OCI-LY1 (cell line): ENCODE data around the gene VIT.

Source experiments
- H2AFZ ChIP-seq: fragments of 200-600 bp; sonication (generic), shearing (Covaris generic); 2 replicates; pipeline ENCODE4 v1.6.0; 2014; ENCODE audit warnings: antibody characterized with exemption, mild to moderate bottlenecking, low read length
- H3F3A ChIP-seq: fragments of 200-600 bp; sonication (generic), shearing (Covaris generic); 2 replicates; pipeline ENCODE4 v1.6.0; 2014; ENCODE audit warnings: mild to moderate bottlenecking, antibody characterized with exemption, low read length, moderate library complexity; ENCODE audit not compliant: insufficient read depth
- H3K27ac ChIP-seq: fragments of 200-600 bp; sonication (generic); 2 replicates; pipeline ENCODE4 v1.5.1; 2014; ENCODE audit warnings: low read length, mixed run types, mild to moderate bottlenecking, low read depth; ENCODE audit not compliant: poor library complexity, severe bottlenecking
- H3K27me3 ChIP-seq: fragments of 200-600 bp; sonication (generic); 2 replicates; pipeline ENCODE4 v1.6.0; 2014; ENCODE audit warnings: antibody characterized with exemption, mild to moderate bottlenecking, low read length, moderate library complexity; ENCODE audit not compliant: insufficient read depth
- H3K36me3 ChIP-seq: fragments of 200-600 bp; sonication (generic); 2 replicates; pipeline ENCODE4 v1.6.1; 2014; ENCODE audit warnings: mild to moderate bottlenecking, antibody characterized with exemption, low read length, moderate library complexity, mixed read lengths; ENCODE audit not compliant: insufficient read depth
- H3K4me1 ChIP-seq: fragments of 200-600 bp; sonication (generic); 2 replicates; pipeline ENCODE4 v1.5.1; 2014; ENCODE audit warnings: mild to moderate bottlenecking, low read length, moderate library complexity; ENCODE audit not compliant: insufficient read depth, severe bottlenecking
- H3K4me2 ChIP-seq: fragments of 200-600 bp; sonication (generic), shearing (Covaris generic); 2 replicates; pipeline ENCODE4 v1.6.1; 2014; ENCODE audit warnings: low read length
- H3K4me3 ChIP-seq: fragments of 200-600 bp; sonication (generic); 2 replicates; pipeline ENCODE4 v1.5.1; 2014; ENCODE audit warnings: low read length, low read depth, mild to moderate bottlenecking, mixed read lengths; ENCODE audit not compliant: poor library complexity, severe bottlenecking
- H3K79me2 ChIP-seq: fragments of 200-600 bp; shearing (Covaris generic); 2 replicates; pipeline ENCODE4 v1.6.1; 2016; ENCODE audit warnings: mixed run types, low read length, mixed read lengths; ENCODE audit not compliant: insufficient read depth
- H3K9ac ChIP-seq: fragments of 200-600 bp; sonication (generic), shearing (Covaris generic); 2 replicates; pipeline ENCODE4 v1.6.1; 2014; ENCODE audit warnings: mild to moderate bottlenecking, low read length, mixed read lengths
- H3K9me2 ChIP-seq: fragments of 200-600 bp; sonication (generic), shearing (Covaris generic); 2 replicates; pipeline ENCODE4 v1.6.1; 2014; ENCODE audit warnings: low read depth, mild to moderate bottlenecking, low read length, mixed read lengths
- H3K9me3 ChIP-seq: fragments of 200-600 bp; shearing (Covaris generic); 2 replicates; pipeline ENCODE4 v1.6.1; 2014; ENCODE audit warnings: low read length, mixed read lengths
- H4K20me1 ChIP-seq: fragments of 200-600 bp; sonication (generic), shearing (Covaris generic); 2 replicates; pipeline ENCODE4 v1.6.0; 2016; ENCODE audit warnings: mild to moderate bottlenecking, low read length; ENCODE audit not compliant: insufficient read depth
- CTCF ChIP-seq: fragments of 200-600 bp; sonication (generic), shearing (Covaris generic); IDR thresholded peaks from 2 replicates; pipeline ENCODE4 v1.5.1; 2017; ENCODE audit warnings: mild to moderate bottlenecking, antibody characterized with exemption, low read length, moderate library complexity, mixed read lengths
- EZH2 ChIP-seq: fragments of 200-600 bp; sonication (generic), shearing (Covaris generic); IDR thresholded peaks from 2 replicates; pipeline ENCODE4 v1.8.0; 2017; ENCODE audit warnings: borderline replicate concordance, mixed run types, mild to moderate bottlenecking, antibody characterized with exemption, low read length, moderate library complexity, mixed read lengths

The VIT gene

DNA sequence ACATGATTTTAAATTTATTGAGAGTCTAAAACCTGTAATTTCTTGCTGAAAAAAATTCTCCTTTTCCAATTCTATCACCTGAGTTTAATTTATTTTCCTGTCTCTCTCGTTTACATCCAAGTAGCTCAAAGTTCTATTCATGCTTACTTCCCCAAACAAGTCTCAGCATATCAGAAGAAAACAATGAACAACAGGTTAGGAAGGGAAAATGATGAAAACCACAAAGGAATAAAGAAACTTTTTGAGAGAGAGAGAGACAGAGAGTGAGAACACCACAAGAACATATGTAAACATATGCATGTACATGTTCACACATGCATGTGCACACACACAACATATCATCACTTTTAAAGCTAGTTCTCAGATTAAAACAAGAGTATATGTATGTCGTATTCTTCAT lies 157.7 kb downstream of the VIT start:
- no peaks in the 10 kb centered on the region for H3K4me1 ChIP-seq
- no peak overlapping the region for H3K9ac ChIP-seq
- peaks cover 42% of the 10 kb centered on the region; the same call in 1 of the 2 replicates for H3K36me3 ChIP-seq
- no peak overlapping the region for H3K4me3 ChIP-seq
- H2AFZ ChIP-seq: no peak overlapping the region
- H3K4me2 ChIP-seq: no peak overlapping the region
- H3F3A ChIP-seq: no peaks in the 10 kb centered on the region
- H4K20me1 ChIP-seq: no peaks in the 10 kb centered on the region
- no peaks in the 10 kb centered on the region for H3K9me3 ChIP-seq
- no peak overlapping the region for H3K27ac ChIP-seq
- no peaks in the 10 kb centered on the region for H3K79me2 ChIP-seq
- H3K27me3 ChIP-seq: no peaks in the 10 kb centered on the region
- H3K9me2 ChIP-seq: no peaks in the 10 kb centered on the region
- TF ChIP-seq CTCF: no peak
- no peak for TF ChIP-seq EZH2

DNA sequence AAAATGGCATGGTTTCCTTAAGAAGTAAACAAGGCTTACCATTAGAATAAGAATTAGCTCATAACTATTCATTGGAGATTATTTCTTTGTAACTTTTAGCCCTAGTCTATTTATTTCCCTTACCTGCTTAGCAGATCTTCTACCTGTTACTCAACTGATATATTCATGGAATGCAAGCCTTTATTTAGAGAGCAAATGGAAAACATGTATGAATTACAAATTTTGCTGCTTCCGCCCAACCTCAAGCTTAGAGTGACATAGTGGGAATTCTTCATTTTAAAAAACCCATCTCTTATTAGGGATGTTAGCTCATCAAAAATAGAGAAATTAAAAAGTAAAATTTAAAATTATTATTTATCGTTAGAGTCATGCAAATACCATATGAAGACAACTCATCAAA lies 158.9 kb downstream of the VIT start:
- Histone ChIP-seq H3K4me1 (no peaks in the 10 kb centered on the region), H3K4me2 (no peak overlapping the region), H3K27me3 (no peaks in the 10 kb centered on the region), H3K9ac (no peak overlapping the region), H3K9me3 (no peaks in the 10 kb centered on the region), H2AFZ (no peak overlapping the region), H3F3A (no peaks in the 10 kb centered on the region), H4K20me1 (no peaks in the 10 kb centered on the region), H3K4me3 (no peak overlapping the region), H3K27ac (no peak overlapping the region), H3K79me2 (no peaks in the 10 kb centered on the region), H3K9me2 (no peaks in the 10 kb centered on the region), H3K36me3 (peaks cover 31% of the 10 kb centered on the region; the same call in 1 of the 2 replicates)
- TF ChIP-seq CTCF: no peak
- no peak for TF ChIP-seq EZH2

- H3K9ac ChIP-seq: no peak overlapping the region
- no peaks in the 10 kb centered on the region for H3K4me1 ChIP-seq
Measured at GRCh38 chr2:36857713-36858112, 161.2 kb downstream of the VIT start.

More at GRCh38 chr2:36857713-36858112, 161.2 kb downstream of the VIT start:
- Histone ChIP-seq H3K36me3 (peaks cover 26% of the 10 kb centered on the region; the same call in 1 of the 2 replicates), H4K20me1 (no peaks in the 10 kb centered on the region), H3K79me2 (no peaks in the 10 kb centered on the region), H2AFZ (no peak overlapping the region), H3K27me3 (no peaks in the 10 kb centered on the region), H3K27ac (no peak overlapping the region), H3K4me2 (no peak overlapping the region), H3K4me3 (no peak overlapping the region), H3K9me2 (no peaks in the 10 kb centered on the region), H3K9me3 (no peaks in the 10 kb centered on the region), H3F3A (no peaks in the 10 kb centered on the region)
- TF ChIP-seq EZH2: no peak
- TF ChIP-seq CTCF: no peak
